ENCODE measurements around the gene ZBTB16. TPM values are rescaled to one million over a fixed set of nuclear protein-coding genes. Genes with fewer than 3 reads are reported as not detected.

ZBTB16 gene
- total and polyA plus RNA-seq, 2 experiments from 2014 or later: 0.29 to 1.4 TPM

- no peak for ATAC-seq
- Mint-ChIP-seq H3K36me3 (ENCODE audit: low read depth) (no peaks in the 10 kb centered on the region), H3K4me1 (no peaks in the 10 kb centered on the region; the same call in 2 of the 3 replicates)
Measured at GRCh38 chr11:114264381-114264780, 204.9 kb downstream of the ZBTB16 start.

More at GRCh38 chr11:114264381-114264780, 204.9 kb downstream of the ZBTB16 start:
- DNase-seq (ENCODE audit: low spot score): no peak
- H3K27me3 ChIP-seq (ENCODE audit: insufficient read depth): no peaks in the 10 kb centered on the region
- peaks cover 3% of the 10 kb centered on the region for H3K27me3 Mint-ChIP-seq (ENCODE audit: insufficient read depth, low read depth, poor library complexity)
- no peak overlapping the region for H3K4me2 ChIP-seq
- TF ChIP-seq NANOG (IDR thresholded peaks at IDR 0.05; ENCODE audit: borderline replicate concordance) (no peak), CREB1 (CRISPR knock-in tag; IDR thresholded peaks at IDR 0.05; ENCODE audit: low read depth) (no peak), ETS1 (IDR thresholded peaks at IDR 0.05) (no peak), ZNF462 (CRISPR knock-in tag; IDR thresholded peaks at IDR 0.05) (no peak), STAT1 (IDR thresholded peaks at IDR 0.05; ENCODE audit: unreplicated experiment) (no peak), ZNF331 (CRISPR knock-in tag; IDR thresholded peaks at IDR 0.05; ENCODE audit: low read depth) (no peak), EZH2 (IDR thresholded peaks at IDR 0.05; ENCODE audit: low read depth, unreplicated experiment) (no peak), EZH2phosphoT487 (IDR thresholded peaks at IDR 0.05; ENCODE audit: unreplicated experiment) (no peak), REST (IDR thresholded peaks at IDR 0.05; ENCODE audit: unreplicated experiment) (no peak)
- no peaks in the 10 kb centered on the region for H3F3A ChIP-seq (replicated peaks; ENCODE audit: low read depth)
- no peak overlapping the region for H3K27ac ChIP-seq (ENCODE audit: low read depth)
- no peaks in the 10 kb centered on the region for H3K9me3 Mint-ChIP-seq
- H3K4me1 ChIP-seq (ENCODE audit: insufficient read depth): peaks cover 5% of the 10 kb centered on the region
- no peaks in the 10 kb centered on the region for H3K79me2 ChIP-seq (replicated peaks; ENCODE audit: insufficient read depth)
- H2AFZ ChIP-seq: no peak overlapping the region
- H3K9me2 ChIP-seq (ENCODE audit: insufficient read depth): no peaks in the 10 kb centered on the region
- H3K4me3 ChIP-seq: no peak overlapping the region
- no peak overlapping the region for H3K4me3 Mint-ChIP-seq
- H3K27ac Mint-ChIP-seq: no peak overlapping the region
- H4K20me1 ChIP-seq (replicated peaks; ENCODE audit: insufficient read depth): no peaks in the 10 kb centered on the region
- H3K36me3 ChIP-seq (ENCODE audit: insufficient read depth): no peaks in the 10 kb centered on the region

Data from GM23338 (cell line).